IMR-90 (cell line): ENCODE results near the gene KLC1. TPM values are rescaled to one million over a fixed set of nuclear protein-coding genes. Genes with fewer than 3 reads are reported as not detected.

Source experiments
- ATAC-seq: fragments of 200-7000 bp; cut with Tn5 transposase; 2 replicates; pipeline ENCODE4 v1.9.1; 2020; ENCODE audit warnings: low read depth, mild to moderate bottlenecking, moderate library complexity
- BruUV-seq: library from RNA; stranded (reverse); fragments of 400-500 nt; replicated peaks from 2 replicates; lab custom pipeline; 2021; lab: Mats Ljungman, UMichigan
- CTCF ChIA-PET: fragments of 300-600 bp; formaldehyde crosslinking; extraction: SDS; loops from one replicate; lab custom pipeline; 2021; ENCODE audit warnings: antibody characterized with exemption; lab: Yijun Ruan, JAX
- POLR2A ChIA-PET: fragments of 300-600 bp; sonication (Branson Sonifier 250); formaldehyde crosslinking; loops from one replicate; lab custom pipeline; 2022; ENCODE audit warnings: antibody characterized with exemption; ENCODE audit not compliant: unreplicated experiment; lab: Charles Lee
- DNase-seq: peaks from one replicate; pipeline ENCODE4 v3.0.0; 2013
- H2AFZ ChIP-seq: replicated peaks from 2 replicates; pipeline ENCODE3; 2013; ENCODE audit warnings: low read length, mild to moderate bottlenecking; ENCODE audit not compliant: poor library complexity
- H2AK5ac ChIP-seq: 2 replicates; pipeline ENCODE4 v1.6.1; 2013; ENCODE audit warnings: low read depth, low read length, inconsistent platforms
- H2AK9ac ChIP-seq: replicated peaks from 2 replicates; pipeline ENCODE3; 2013; ENCODE audit warnings: mild to moderate bottlenecking, low read depth, low read length, moderate library complexity; ENCODE audit not compliant: poor library complexity
- H2BK120ac ChIP-seq: 2 replicates; pipeline ENCODE4 v1.6.1; 2013; ENCODE audit warnings: low read depth, low read length, inconsistent platforms
- H2BK15ac ChIP-seq: 3 replicates; pipeline ENCODE4 v1.6.1; 2013; ENCODE audit warnings: low read depth, low read length, inconsistent platforms
- H2BK20ac ChIP-seq: 2 replicates; pipeline ENCODE4 v1.6.1; 2013; ENCODE audit warnings: low read depth, mild to moderate bottlenecking, inconsistent platforms, low read length, moderate library complexity
- H2BK5ac ChIP-seq: 2 replicates; pipeline ENCODE4 v1.6.1; 2013; ENCODE audit warnings: mild to moderate bottlenecking, low read depth, low read length, inconsistent platforms; ENCODE audit not compliant: poor library complexity, severe bottlenecking
- H3K14ac ChIP-seq: replicated peaks from 2 replicates; pipeline ENCODE4 v1.6.1; 2013; ENCODE audit warnings: low read depth, low read length, inconsistent platforms
- H3K18ac ChIP-seq: 2 replicates; pipeline ENCODE4 v1.6.1; 2013; ENCODE audit warnings: low read depth, low read length, control low read depth
- H3K23ac ChIP-seq: 2 replicates; pipeline ENCODE4 v1.6.1; 2013; ENCODE audit warnings: low read depth, low read length, inconsistent platforms
- H3K27ac ChIP-seq: 2 replicates; pipeline ENCODE4 v1.5.1; 2013; ENCODE audit warnings: mild to moderate bottlenecking, control low read depth, low read length; ENCODE audit not compliant: insufficient read depth
- H3K27me3 ChIP-seq: 2 replicates; pipeline ENCODE4 v1.6.1; 2013; ENCODE audit warnings: low read length; ENCODE audit not compliant: control insufficient read depth, insufficient read depth
- H3K36me3 ChIP-seq: 2 replicates; pipeline ENCODE4 v1.6.1; 2013; ENCODE audit warnings: low read length, mixed read lengths; ENCODE audit not compliant: control insufficient read depth, insufficient read depth
- H3K4ac ChIP-seq: 2 replicates; pipeline ENCODE4 v1.6.1; 2013; ENCODE audit warnings: low read depth, low read length, inconsistent platforms
- H3K4me1 ChIP-seq: 2 replicates; pipeline ENCODE4 v1.6.1; 2013; ENCODE audit warnings: low read length, mixed read lengths; ENCODE audit not compliant: control insufficient read depth, insufficient read depth
- H3K4me2 ChIP-seq: 2 replicates; pipeline ENCODE4 v1.6.1; 2013; ENCODE audit warnings: low read depth, mild to moderate bottlenecking, control low read depth, low read length, moderate library complexity
- H3K4me3 ChIP-seq: 2 replicates; pipeline ENCODE4 v1.5.1; 2013; ENCODE audit warnings: low read depth, mild to moderate bottlenecking, control low read depth, low read length, moderate library complexity; ENCODE audit not compliant: insufficient read depth
- H3K56ac ChIP-seq: 2 replicates; pipeline ENCODE4 v1.6.1; 2013; ENCODE audit warnings: low read length, inconsistent platforms; ENCODE audit not compliant: insufficient read depth; ENCODE audit errors: extremely low read depth
- H3K79me1 ChIP-seq, 2 experiments: 2 replicates each; pipeline ENCODE4 v1.6.1; 2013; ENCODE audit warnings: low read length in 2 of 2, inconsistent platforms in 1 of 2, low read depth in 1 of 2
- H3K9ac ChIP-seq: 2 replicates; pipeline ENCODE4 v1.6.1; 2013; ENCODE audit warnings: low read depth, low read length, control low read depth
- H3K9me1 ChIP-seq: 2 replicates; pipeline ENCODE4 v1.6.1; 2013; ENCODE audit warnings: low read length, inconsistent platforms; ENCODE audit not compliant: insufficient read depth
- H3K9me3 ChIP-seq: 2 replicates; pipeline ENCODE4 v1.6.1; 2013; ENCODE audit warnings: low read length; ENCODE audit not compliant: control insufficient read depth, insufficient read depth
- H4K20me1 ChIP-seq: 2 replicates; pipeline ENCODE4 v1.6.1; 2013; ENCODE audit warnings: low read length, inconsistent platforms; ENCODE audit not compliant: insufficient read depth
- H4K5ac ChIP-seq: 2 replicates; pipeline ENCODE4 v1.6.1; 2013; ENCODE audit warnings: mild to moderate bottlenecking, low read depth, low read length, control low read depth
- H4K8ac ChIP-seq, 2 experiments: 2 replicates each; pipeline ENCODE4 v1.6.1; 2013; ENCODE audit warnings: low read depth in 2 of 2, low read length in 2 of 2, control low read depth in 1 of 2, inconsistent platforms in 1 of 2
- H4K91ac ChIP-seq: 2 replicates; pipeline ENCODE4 v1.6.1; 2013; ENCODE audit warnings: low read depth, low read length, inconsistent platforms; ENCODE audit not compliant: insufficient read depth
- BHLHE40 ChIP-seq: fragments of 150-350 bp; IDR thresholded peaks from 2 replicates; pipeline ENCODE4 v1.6.1; 2016; ENCODE audit warnings: mild to moderate bottlenecking, low read depth, low read length
- POLR2A ChIP-seq: IDR thresholded peaks from 2 replicates; pipeline ENCODE4 v1.6.1; 2012; ENCODE audit warnings: mild to moderate bottlenecking, low read depth, low read length
- RCOR1 ChIP-seq: IDR thresholded peaks from 2 replicates; pipeline ENCODE4 v1.6.1; 2012; ENCODE audit warnings: mild to moderate bottlenecking, low read length, improper control_type of control experiment; ENCODE audit not compliant: insufficient replicate concordance
- SMC3 ChIP-seq: fragments of 150-350 bp; IDR thresholded peaks from 2 replicates; pipeline ENCODE4 v1.6.1; 2016; ENCODE audit warnings: low read depth, mild to moderate bottlenecking, antibody characterized with exemption, low read length, moderate library complexity
- WGBS, 2 experiments: methylation state at CpG; one replicate each; pipeline versions ENCODE4 v1.1.5 to v1.1.7; 2013; ENCODE audit warnings: missing lambda C conversion rate in 2 of 2; ENCODE audit not compliant: insufficient read length in 1 of 2; ENCODE audit errors: extremely low coverage in 2 of 2; 5-methylcytosine and 5-hydroxymethylcytosine counted together
- dilution Hi-C: fragments of 300-500 bp; cut with HindIII; formaldehyde crosslinking; loops from one replicate; pipeline ENCODE4 v1.14.3; 2018; ENCODE audit warnings: low sequenced_read_pairs; ENCODE audit not compliant: unreplicated experiment
- in situ Hi-C: fragments of 300-500 bp; cut with MboI; formaldehyde crosslinking; loops from 3 replicates; pipeline ENCODE4 v1.14.3; 2019; ENCODE audit warnings: low sequenced_read_pairs, inconsistent platforms, mixed read lengths
- intact Hi-C: fragments of 100-400 bp; cut with micrococcal nuclease; formaldehyde crosslinking; loops from 2 replicates; pipeline ENCODE4 v1.10.0; 2022
- polyA plus RNA-seq, 3 experiments: library from polyadenylated mRNA; depleted of rRNA; stranded (reverse); fragments of >200 nt; gene quantifications; 2 replicates each; pipeline ENCODE4 v1.2.3, GENCODE V29; 2012; ENCODE audit warnings: low replicate concordance in 1 of 3
- total RNA-seq: library from RNA; depleted of rRNA; stranded (reverse); fragments of >200 nt; gene quantifications from 2 replicates; pipeline ENCODE4 v1.2.3, GENCODE V29; 2012
- TF ChIP-seq, protein P1 (sequence below): fragments of 150-350 bp; IDR thresholded peaks from 2 replicates; pipeline ENCODE4 v1.6.1; 2016; ENCODE audit warnings: low read depth, mild to moderate bottlenecking, low read length, moderate library complexity, borderline replicate concordance

The KLC1 gene
- total and polyA plus RNA-seq, 2 of the 4 experiments (the other 2 are of a cell fraction) = 101 to 157 TPM

DNA sequence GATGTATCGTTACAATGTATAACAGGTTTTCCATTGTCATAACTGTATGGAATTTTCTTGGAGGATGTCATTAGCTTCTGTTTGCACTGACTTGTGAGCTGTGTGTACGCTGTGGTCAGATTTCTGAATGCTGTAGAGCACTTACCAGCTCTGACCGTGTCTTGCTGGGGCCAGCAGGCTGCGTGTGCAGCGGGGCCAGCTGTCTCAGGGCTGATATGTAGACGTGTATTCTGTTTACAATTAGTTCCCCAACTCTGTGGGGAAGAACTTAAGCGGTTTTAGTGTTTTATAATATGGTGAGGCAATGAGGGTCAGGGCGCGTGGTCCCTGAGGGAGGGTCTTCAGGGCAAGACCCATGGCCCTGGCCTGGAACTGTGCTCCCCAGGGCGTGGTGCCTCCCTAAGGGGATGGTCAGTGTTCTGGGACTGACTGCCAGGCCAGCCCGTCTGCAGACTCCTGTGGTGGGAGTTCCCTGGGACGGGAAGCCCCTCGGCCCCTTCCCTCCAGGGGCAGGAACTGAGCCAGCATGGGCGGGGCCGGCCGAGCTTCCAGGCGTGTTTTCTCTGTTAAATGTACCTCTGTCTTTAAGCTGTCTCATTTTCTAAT lies 67.6 kb downstream of the KLC1 start:
- Histone ChIP-seq H4K91ac (no peak overlapping the region), H3K27ac (peak overlapping the region; percentile 68), H3K36me3 (peaks cover 52% of the 10 kb centered on the region), H3K23ac (no peak overlapping the region), H3K4me3 (no peak overlapping the region), H3K9me3 (no peaks in the 10 kb centered on the region), H4K8ac (no peak overlapping the region), H2AFZ (no peak overlapping the region), H4K5ac (no peak overlapping the region), H3K79me1 (peaks cover 26 to 79% of the 10 kb centered on the region in 2 experiments), H3K9ac (no peak overlapping the region), H2BK120ac (no peak overlapping the region), H3K14ac (no peak overlapping the region), H3K9me1 (peaks cover 3% of the 10 kb centered on the region; the same call in 1 of the 2 replicates), H2AK9ac (peak overlapping the region; percentile 32), H2BK5ac (peak overlapping the region; percentile 37), H2BK15ac (no peak overlapping the region), H3K4ac (peak overlapping the region; percentile 18; the same call in 1 of the 2 replicates), H2BK20ac (no peak overlapping the region), H4K20me1 (peaks cover 55% of the 10 kb centered on the region), H3K4me1 (peaks cover 15% of the 10 kb centered on the region), H2AK5ac (peak overlapping the region; percentile 46; the same call in 1 of the 2 replicates), H3K27me3 (no peaks in the 10 kb centered on the region), H3K4me2 (peak overlapping the region; percentile 45), H3K56ac (no peak overlapping the region), H3K18ac (no peak overlapping the region)
- DNase-seq = peak; percentile 91
- POLR2A ChIA-PET = no interaction called here
- ATAC-seq = peak; percentile 91
- CTCF ChIA-PET = interaction anchor here (0.6 kb wide), 1 partner anchor 60 kb away, joined by 5 read pairs; no protein-coding TSS in a partner anchor
- dilution Hi-C loops (no loop called here), in situ Hi-C loops (no loop called here), intact Hi-C loops (no loop called here)
- TF ChIP-seq RCOR1 (no peak), BHLHE40 (0 out of 2 replicates have a peak, but pooled peaks have one; percentile 17), POLR2A (no peak), SMC3 (0 out of 2 replicates have a peak, but pooled peaks have one; percentile 13)
- TF ChIP-seq, protein P1, sequence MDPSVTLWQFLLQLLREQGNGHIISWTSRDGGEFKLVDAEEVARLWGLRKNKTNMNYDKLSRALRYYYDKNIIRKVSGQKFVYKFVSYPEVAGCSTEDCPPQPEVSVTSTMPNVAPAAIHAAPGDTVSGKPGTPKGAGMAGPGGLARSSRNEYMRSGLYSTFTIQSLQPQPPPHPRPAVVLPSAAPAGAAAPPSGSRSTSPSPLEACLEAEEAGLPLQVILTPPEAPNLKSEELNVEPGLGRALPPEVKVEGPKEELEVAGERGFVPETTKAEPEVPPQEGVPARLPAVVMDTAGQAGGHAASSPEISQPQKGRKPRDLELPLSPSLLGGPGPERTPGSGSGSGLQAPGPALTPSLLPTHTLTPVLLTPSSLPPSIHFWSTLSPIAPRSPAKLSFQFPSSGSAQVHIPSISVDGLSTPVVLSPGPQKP = no peak
- WGBS, 2 experiments = 20% methylated on average over 7 of the region's 17 CpGs; no CpG with 5 or more reads in 1 of the 2 experiments
- no TSS peak for BruUV-seq
